NCI-H128 (cell line): ENCODE measurements around the gene COL4A2.
"Not testable (repeated sequence)": the region's sequence is repeated elsewhere in the genome, so short reads cannot be mapped to it uniquely, and the experiment has no call there.

Source experiments
- DNase-seq: peaks from one replicate; lab custom pipeline; 2025; ENCODE audit not compliant: unreplicated experiment; lab: John Stamatoyannopoulos, UW

The COL4A2 gene

GRCh38 chr13:110486880-110487279, 179.8 kb downstream of the COL4A2 start:
- not testable (repeated sequence) for DNase-seq

GRCh38 chr13:110490009-110490770, 183.1 kb downstream of the COL4A2 start:
- DNase-seq: no peak

- no peak for DNase-seq
Measured at GRCh38 chr13:110491869-110492678, 185.0 kb downstream of the COL4A2 start.

GRCh38 chr13:110492679-110493593, 185.9 kb downstream of the COL4A2 start:
- no peak for DNase-seq

GRCh38 chr13:110493613-110494012, 186.5 kb downstream of the COL4A2 start:
- DNase-seq: no peak

- no peak for DNase-seq
Measured at GRCh38 chr13:110495376-110495775, 188.3 kb downstream of the COL4A2 start.

GRCh38 chr13:110495881-110496280, 188.8 kb downstream of the COL4A2 start:
- no peak for DNase-seq

GRCh38 chr13:110496281-110496680, 189.2 kb downstream of the COL4A2 start:
- DNase-seq: no peak

- DNase-seq: no peak
Measured at GRCh38 chr13:110497003-110497402, 189.9 kb downstream of the COL4A2 start.

GRCh38 chr13:110497896-110498295, 190.8 kb downstream of the COL4A2 start:
- DNase-seq: not testable (repeated sequence)

- DNase-seq: no peak
Measured at GRCh38 chr13:110498327-110498726, 191.2 kb downstream of the COL4A2 start.

GRCh38 chr13:110498765-110499164, 191.7 kb downstream of the COL4A2 start:
- no peak for DNase-seq

- peak; percentile 80 for DNase-seq
Measured at GRCh38 chr13:110499621-110500281, 192.7 kb downstream of the COL4A2 start.

- no peak for DNase-seq
Measured at GRCh38 chr13:110500341-110500740, 193.3 kb downstream of the COL4A2 start.

- DNase-seq: no peak
Measured at GRCh38 chr13:110501188-110501587, 194.1 kb downstream of the COL4A2 start.

- no peak for DNase-seq
Measured at GRCh38 chr13:110503037-110503901, 196.2 kb downstream of the COL4A2 start.

- no peak for DNase-seq
Measured at GRCh38 chr13:110503979-110504499, 197.0 kb downstream of the COL4A2 start.

- no peak for DNase-seq
Measured at GRCh38 chr13:110505594-110505993, 198.5 kb downstream of the COL4A2 start.

- no peak for DNase-seq
Measured at GRCh38 chr13:110506396-110506795, 199.3 kb downstream of the COL4A2 start.
